Endothelial cell (in vitro differentiated cells): ENCODE results near the gene C18orf54. TPM values are rescaled to one million over a fixed set of nuclear protein-coding genes. Genes with fewer than 3 reads are reported as not detected.

Source experiments
- DNase-seq: peaks from one replicate; pipeline ENCODE4 v3.0.0; 2021; ENCODE audit warnings: low spot score
- H3K27ac Mint-ChIP-seq: one replicate; pipeline ENCODE4 v1.8.0; 2021; ENCODE audit warnings: mixed read lengths, inconsistent platforms; ENCODE audit not compliant: unreplicated experiment
- H3K27me3 Mint-ChIP-seq: one replicate; pipeline ENCODE4 v1.8.0; 2021; ENCODE audit warnings: mild to moderate bottlenecking, moderate library complexity, mixed read lengths, inconsistent platforms; ENCODE audit not compliant: unreplicated experiment
- H3K36me3 Mint-ChIP-seq: one replicate; pipeline ENCODE4 v1.8.0; 2021; ENCODE audit warnings: mild to moderate bottlenecking, low read depth, mixed read lengths, inconsistent platforms; ENCODE audit not compliant: unreplicated experiment
- H3K4me1 Mint-ChIP-seq: one replicate; pipeline ENCODE4 v1.8.0; 2021; ENCODE audit warnings: mild to moderate bottlenecking, mixed read lengths, inconsistent platforms; ENCODE audit not compliant: unreplicated experiment
- H3K4me3 Mint-ChIP-seq: one replicate; pipeline ENCODE4 v1.8.0; 2021; ENCODE audit warnings: mild to moderate bottlenecking, mixed read lengths, inconsistent platforms; ENCODE audit not compliant: unreplicated experiment
- H3K9me3 Mint-ChIP-seq: one replicate; pipeline ENCODE4 v1.8.0; 2021; ENCODE audit warnings: mixed read lengths, inconsistent platforms; ENCODE audit not compliant: unreplicated experiment
- CTCF ChIP-seq: fragments of 200-600 bp; sonication (generic); IDR thresholded peaks from one replicate; pipeline ENCODE4 v1.5.0; 2021; ENCODE audit warnings: antibody characterized with exemption; ENCODE audit not compliant: unreplicated experiment
- total RNA-seq: library from RNA; stranded (reverse); fragmentation: NEBNext Ultra II Directional; extraction: Animal tissue kit (Norgen Biotek cat#: 25700); gene quantifications from one replicate; pipeline ENCODE4 v1.2.1, GENCODE V29; 2021; ENCODE audit not compliant: unreplicated experiment

The C18orf54 gene
- total RNA-seq, 1 donor from 2014 or later: 19.2 TPM

- Mint-ChIP-seq H3K27me3 (peaks cover 2% of the 10 kb centered on the region), H3K4me1 (no peaks in the 10 kb centered on the region), H3K36me3 (no peaks in the 10 kb centered on the region), H3K4me3 (no peak overlapping the region), H3K9me3 (no peaks in the 10 kb centered on the region), H3K27ac (no peak overlapping the region)
- DNase-seq: no peak
- TF ChIP-seq CTCF: no peak
Measured at GRCh38 chr18:54416436-54416835, 58.7 kb downstream of the C18orf54 start.

- H3K4me3 Mint-ChIP-seq: no peak overlapping the region
- H3K27ac Mint-ChIP-seq: no peak overlapping the region
- no peaks in the 10 kb centered on the region for H3K4me1 Mint-ChIP-seq
- H3K9me3 Mint-ChIP-seq: no peaks in the 10 kb centered on the region
- H3K27me3 Mint-ChIP-seq: no peaks in the 10 kb centered on the region
- no peaks in the 10 kb centered on the region for H3K36me3 Mint-ChIP-seq
- no peak for TF ChIP-seq CTCF
- DNase-seq: no peak
Measured at GRCh38 chr18:54423831-54424230, 66.1 kb downstream of the C18orf54 start.

GRCh38 chr18:54426085-54426665, 68.5 kb downstream of the C18orf54 start:
- DNase-seq: no peak
- Mint-ChIP-seq H3K36me3 (no peaks in the 10 kb centered on the region), H3K4me3 (no peak overlapping the region), H3K9me3 (no peaks in the 10 kb centered on the region), H3K27me3 (no peaks in the 10 kb centered on the region), H3K4me1 (no peaks in the 10 kb centered on the region), H3K27ac (no peak overlapping the region)
- TF ChIP-seq CTCF: no peak

Other genes starting within 250 kb of the C18orf54 start
- 27.7 TPM for gene MBD2, start 133.2 kb upstream of the C18orf54 start, total RNA-seq
- 29.0 TPM for gene POLI, start 88.4 kb upstream of the C18orf54 start, total RNA-seq
- 0.54 TPM for gene STARD6, start within 50 bp of the C18orf54 start, total RNA-seq
- not detected for gene DYNAP, start 233.3 kb downstream of the C18orf54 start, total RNA-seq